Glutamatergic neuron (in vitro differentiated cells): ENCODE measurements around the gene KCNH5. TPM values are rescaled to one million over a fixed set of nuclear protein-coding genes. Genes with fewer than 3 reads are reported as not detected.
"Not testable (repeated sequence)": the region's sequence is repeated elsewhere in the genome, so short reads cannot be mapped to it uniquely, and the experiment has no call there.

ENCODE experiments used
- DNase-seq: peaks from one replicate; pipeline ENCODE4 v3.0.0; 2022
- H3K27ac Mint-ChIP-seq: one replicate; pipeline ENCODE4 v1.8.0; 2020; ENCODE audit warnings: mild to moderate bottlenecking, mixed read lengths, inconsistent platforms; ENCODE audit not compliant: unreplicated experiment
- H3K27me3 Mint-ChIP-seq: one replicate; pipeline ENCODE4 v1.8.0; 2020; ENCODE audit warnings: mild to moderate bottlenecking, moderate library complexity, mixed read lengths, inconsistent platforms; ENCODE audit not compliant: unreplicated experiment
- H3K36me3 Mint-ChIP-seq: one replicate; pipeline ENCODE4 v1.8.0; 2020; ENCODE audit warnings: mild to moderate bottlenecking, mixed read lengths, inconsistent platforms; ENCODE audit not compliant: unreplicated experiment
- H3K4me1 Mint-ChIP-seq: one replicate; pipeline ENCODE4 v1.8.0; 2020; ENCODE audit warnings: mild to moderate bottlenecking, low read depth, mixed read lengths, inconsistent platforms; ENCODE audit not compliant: unreplicated experiment
- H3K4me3 Mint-ChIP-seq: one replicate; pipeline ENCODE4 v1.8.0; 2020; ENCODE audit warnings: mild to moderate bottlenecking, mixed read lengths, inconsistent platforms; ENCODE audit not compliant: unreplicated experiment
- H3K9me3 Mint-ChIP-seq: one replicate; pipeline ENCODE4 v1.8.0; 2020; ENCODE audit warnings: mild to moderate bottlenecking, moderate library complexity, mixed read lengths, inconsistent platforms; ENCODE audit not compliant: unreplicated experiment
- total RNA-seq: library from RNA; stranded (reverse); fragmentation: NEBNext Ultra II Directional; extraction: Animal tissue kit (Norgen Biotek cat#: 25700); gene quantifications from one replicate; pipeline ENCODE4 v1.2.1, GENCODE V29; 2021; ENCODE audit not compliant: unreplicated experiment
- TF ChIP-seq, protein P1 (sequence below): fragments of 200-600 bp; sonication (generic); IDR thresholded peaks from one replicate; pipeline ENCODE4 v1.5.0; 2021; ENCODE audit not compliant: partially characterized antibody, unreplicated experiment

Gene KCNH5
- total RNA-seq, 1 donor from 2014 or later = 0.32 TPM

DNA sequence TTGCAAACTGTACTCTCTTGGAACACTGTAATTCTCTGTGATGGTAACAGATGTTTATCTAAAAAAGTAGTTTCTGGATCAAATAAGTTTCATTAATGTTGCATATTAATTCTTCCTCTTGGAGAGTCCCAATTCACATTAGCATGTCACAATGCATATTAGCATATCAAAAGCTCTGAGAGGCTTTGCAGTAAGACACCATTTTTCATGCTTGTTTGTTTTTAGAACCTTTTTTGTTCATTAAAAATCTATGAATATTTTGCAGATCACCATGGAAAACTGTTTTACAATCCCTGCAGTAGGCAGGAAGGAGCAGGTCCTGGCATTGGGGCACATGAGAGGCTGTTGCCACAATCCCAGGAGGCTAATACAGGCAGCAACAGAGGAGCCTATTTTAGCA is 180.7 kb downstream of the KCNH5 start:
- Mint-ChIP-seq H3K9me3 (no peaks in the 10 kb centered on the region), H3K27me3 (no peaks in the 10 kb centered on the region), H3K4me3 (no peak overlapping the region), H3K4me1 (no peaks in the 10 kb centered on the region), H3K36me3 (no peaks in the 10 kb centered on the region), H3K27ac (no peak overlapping the region)
- no peak for DNase-seq
- TF ChIP-seq, protein P1, sequence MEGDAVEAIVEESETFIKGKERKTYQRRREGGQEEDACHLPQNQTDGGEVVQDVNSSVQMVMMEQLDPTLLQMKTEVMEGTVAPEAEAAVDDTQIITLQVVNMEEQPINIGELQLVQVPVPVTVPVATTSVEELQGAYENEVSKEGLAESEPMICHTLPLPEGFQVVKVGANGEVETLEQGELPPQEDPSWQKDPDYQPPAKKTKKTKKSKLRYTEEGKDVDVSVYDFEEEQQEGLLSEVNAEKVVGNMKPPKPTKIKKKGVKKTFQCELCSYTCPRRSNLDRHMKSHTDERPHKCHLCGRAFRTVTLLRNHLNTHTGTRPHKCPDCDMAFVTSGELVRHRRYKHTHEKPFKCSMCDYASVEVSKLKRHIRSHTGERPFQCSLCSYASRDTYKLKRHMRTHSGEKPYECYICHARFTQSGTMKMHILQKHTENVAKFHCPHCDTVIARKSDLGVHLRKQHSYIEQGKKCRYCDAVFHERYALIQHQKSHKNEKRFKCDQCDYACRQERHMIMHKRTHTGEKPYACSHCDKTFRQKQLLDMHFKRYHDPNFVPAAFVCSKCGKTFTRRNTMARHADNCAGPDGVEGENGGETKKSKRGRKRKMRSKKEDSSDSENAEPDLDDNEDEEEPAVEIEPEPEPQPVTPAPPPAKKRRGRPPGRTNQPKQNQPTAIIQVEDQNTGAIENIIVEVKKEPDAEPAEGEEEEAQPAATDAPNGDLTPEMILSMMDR = no peak

GRCh38 chr14:62858011-62858410 is 187.2 kb downstream of the KCNH5 start:
- DNase-seq, H3K9me3 Mint-ChIP-seq, H3K27me3 Mint-ChIP-seq, H3K4me1 Mint-ChIP-seq, H3K27ac Mint-ChIP-seq, H3K36me3 Mint-ChIP-seq, H3K4me3 Mint-ChIP-seq: not testable (repeated sequence)

GRCh38 chr14:62854951-62855350 is 190.3 kb downstream of the KCNH5 start:
- Mint-ChIP-seq H3K27me3 (no peaks in the 10 kb centered on the region), H3K27ac (no peak overlapping the region), H3K4me3 (no peak overlapping the region), H3K36me3 (no peaks in the 10 kb centered on the region), H3K9me3 (no peaks in the 10 kb centered on the region), H3K4me1 (no peaks in the 10 kb centered on the region)
- no peak for DNase-seq
- TF ChIP-seq, protein P1 = no peak

DNA sequence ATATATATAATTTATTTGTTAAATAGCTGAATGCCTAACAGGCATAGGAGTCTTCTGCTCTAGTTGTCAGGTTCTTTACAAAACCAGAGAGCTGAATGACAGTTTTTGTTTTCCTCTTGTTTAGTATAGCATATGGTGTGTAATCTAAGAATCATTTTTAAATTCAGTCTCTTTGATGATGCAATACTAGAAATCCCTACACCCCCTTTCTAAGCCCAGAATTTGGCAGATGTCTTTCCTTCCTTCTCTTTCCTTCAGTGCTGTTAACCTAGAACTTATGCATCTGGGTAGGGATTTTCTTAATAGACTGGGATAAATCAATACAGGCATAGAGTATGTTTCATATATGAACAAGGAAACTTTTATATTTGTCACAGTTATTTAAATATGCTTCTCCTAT is 198.1 kb downstream of the KCNH5 start:
- Mint-ChIP-seq H3K36me3 (no peaks in the 10 kb centered on the region), H3K27me3 (peaks cover 2% of the 10 kb centered on the region), H3K4me3 (no peak overlapping the region), H3K9me3 (no peaks in the 10 kb centered on the region), H3K4me1 (no peaks in the 10 kb centered on the region), H3K27ac (no peak overlapping the region)
- DNase-seq = no peak
- TF ChIP-seq, protein P1 = no peak

DNA sequence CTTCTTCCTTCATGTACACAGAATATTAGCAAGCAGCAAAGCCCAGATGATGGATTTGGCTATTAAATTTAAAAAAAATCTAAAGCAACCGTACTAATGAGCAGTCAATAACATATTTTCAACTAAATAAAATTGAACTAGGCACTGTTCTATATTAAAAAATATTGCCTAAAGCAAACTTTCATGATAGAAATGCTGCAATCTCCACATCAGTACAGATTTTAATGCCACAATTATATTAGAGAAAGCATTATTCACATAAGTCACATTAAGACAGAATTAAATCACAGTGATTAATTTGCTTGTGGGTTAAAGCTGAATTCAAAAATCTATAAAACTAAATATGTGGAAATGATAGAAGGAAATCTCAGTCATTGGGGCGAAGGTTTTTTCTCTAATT is 200.7 kb downstream of the KCNH5 start:
- Mint-ChIP-seq H3K36me3 (no peaks in the 10 kb centered on the region), H3K4me1 (no peaks in the 10 kb centered on the region), H3K27me3 (peaks cover 2% of the 10 kb centered on the region), H3K4me3 (no peak overlapping the region), H3K27ac (no peak overlapping the region), H3K9me3 (no peaks in the 10 kb centered on the region)
- TF ChIP-seq, protein P1 = no peak
- no peak for DNase-seq

- TF ChIP-seq, protein P1 = no peak
- H3K27me3 Mint-ChIP-seq = no peaks in the 10 kb centered on the region
- H3K4me1 Mint-ChIP-seq = no peaks in the 10 kb centered on the region
- DNase-seq = no peak
- no peaks in the 10 kb centered on the region for H3K36me3 Mint-ChIP-seq
- no peak overlapping the region for H3K4me3 Mint-ChIP-seq
- H3K27ac Mint-ChIP-seq = no peak overlapping the region
- no peaks in the 10 kb centered on the region for H3K9me3 Mint-ChIP-seq
Measured at GRCh38 chr14:62824086-62824485, 221.2 kb downstream of the KCNH5 start.
